Osteocyte (in vitro differentiated cells): ENCODE results near the gene VPS4B. TPM values are rescaled to one million over a fixed set of nuclear protein-coding genes. Genes with fewer than 3 reads are reported as not detected.
A peak's percentile ranks its signal among the peaks of the same experiment; 100 is the strongest.

Source experiments
- DNase-seq: peaks from one replicate; pipeline ENCODE4 v3.0.0; 2021; ENCODE audit warnings: mixed read lengths; ENCODE audit not compliant: unreplicated experiment; ENCODE audit errors: extremely low spot score
- H3K27ac Mint-ChIP-seq: one replicate; pipeline ENCODE4 v1.8.0; 2021; ENCODE audit warnings: mild to moderate bottlenecking, mixed read lengths; ENCODE audit not compliant: unreplicated experiment
- H3K27me3 Mint-ChIP-seq: one replicate; pipeline ENCODE4 v1.8.0; 2021; ENCODE audit warnings: mixed read lengths; ENCODE audit not compliant: unreplicated experiment
- H3K36me3 Mint-ChIP-seq: one replicate; pipeline ENCODE4 v1.8.0; 2021; ENCODE audit warnings: mixed read lengths; ENCODE audit not compliant: unreplicated experiment
- H3K4me1 Mint-ChIP-seq: one replicate; pipeline ENCODE4 v1.8.0; 2021; ENCODE audit warnings: mixed read lengths; ENCODE audit not compliant: unreplicated experiment
- H3K4me3 Mint-ChIP-seq: one replicate; pipeline ENCODE4 v1.8.0; 2021; ENCODE audit warnings: mild to moderate bottlenecking, moderate library complexity, mixed read lengths; ENCODE audit not compliant: unreplicated experiment
- H3K9me3 Mint-ChIP-seq: one replicate; pipeline ENCODE4 v1.8.0; 2021; ENCODE audit warnings: mixed read lengths; ENCODE audit not compliant: unreplicated experiment
- total RNA-seq: library from RNA; stranded (reverse); gene quantifications from 2 replicates; pipeline ENCODE4 v1.2.1, GENCODE V29; 2021
- TF ChIP-seq, protein P1 (sequence below): fragments of 200-600 bp; sonication (generic); IDR thresholded peaks from 2 replicates; pipeline ENCODE4 v1.5.0; 2021; ENCODE audit warnings: antibody characterized with exemption, mild to moderate bottlenecking, moderate library complexity

The VPS4B gene
- total RNA-seq, 1 donor from 2014 or later, result 59.1 TPM

DNA sequence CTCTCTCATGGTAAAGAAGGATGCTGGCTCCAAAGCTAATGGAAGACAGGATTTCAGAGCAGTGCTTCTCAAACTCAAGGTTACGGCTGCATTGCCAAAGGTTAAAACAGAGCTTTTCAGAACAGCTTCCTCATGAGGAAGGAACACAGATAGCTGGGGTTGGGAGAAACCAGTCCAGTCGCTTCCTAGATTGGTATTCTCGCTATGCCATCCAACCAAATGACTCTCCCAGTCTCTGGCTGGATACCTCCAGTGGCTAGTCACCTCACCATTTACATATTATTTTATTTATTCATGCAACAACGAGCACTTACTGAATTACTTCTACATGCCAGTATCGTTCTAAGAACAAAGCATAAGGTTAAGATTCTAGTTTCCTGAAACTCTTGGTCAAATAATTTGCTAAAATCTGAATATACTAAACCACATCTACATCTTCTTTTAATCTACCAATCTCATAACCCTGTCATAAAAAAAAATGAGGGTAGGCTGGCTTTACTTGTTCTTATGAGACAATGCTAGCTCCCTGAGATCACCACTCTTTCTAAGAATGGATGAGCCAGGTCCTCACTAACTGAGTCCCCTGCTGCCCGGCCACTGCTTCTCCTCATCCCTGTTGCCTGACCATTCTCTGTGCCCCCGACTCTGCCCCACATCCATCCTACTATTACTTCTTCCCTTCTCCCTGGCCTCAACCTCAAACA lies 75.6 kb downstream of the VPS4B start:
- no peak overlapping the region for H3K4me3 Mint-ChIP-seq
- TF ChIP-seq, protein P1, sequence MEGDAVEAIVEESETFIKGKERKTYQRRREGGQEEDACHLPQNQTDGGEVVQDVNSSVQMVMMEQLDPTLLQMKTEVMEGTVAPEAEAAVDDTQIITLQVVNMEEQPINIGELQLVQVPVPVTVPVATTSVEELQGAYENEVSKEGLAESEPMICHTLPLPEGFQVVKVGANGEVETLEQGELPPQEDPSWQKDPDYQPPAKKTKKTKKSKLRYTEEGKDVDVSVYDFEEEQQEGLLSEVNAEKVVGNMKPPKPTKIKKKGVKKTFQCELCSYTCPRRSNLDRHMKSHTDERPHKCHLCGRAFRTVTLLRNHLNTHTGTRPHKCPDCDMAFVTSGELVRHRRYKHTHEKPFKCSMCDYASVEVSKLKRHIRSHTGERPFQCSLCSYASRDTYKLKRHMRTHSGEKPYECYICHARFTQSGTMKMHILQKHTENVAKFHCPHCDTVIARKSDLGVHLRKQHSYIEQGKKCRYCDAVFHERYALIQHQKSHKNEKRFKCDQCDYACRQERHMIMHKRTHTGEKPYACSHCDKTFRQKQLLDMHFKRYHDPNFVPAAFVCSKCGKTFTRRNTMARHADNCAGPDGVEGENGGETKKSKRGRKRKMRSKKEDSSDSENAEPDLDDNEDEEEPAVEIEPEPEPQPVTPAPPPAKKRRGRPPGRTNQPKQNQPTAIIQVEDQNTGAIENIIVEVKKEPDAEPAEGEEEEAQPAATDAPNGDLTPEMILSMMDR, result no peak
- peaks cover 2% of the 10 kb centered on the region for H3K4me1 Mint-ChIP-seq
- H3K27me3 Mint-ChIP-seq, result no peaks in the 10 kb centered on the region
- H3K27ac Mint-ChIP-seq, result peak overlapping the region; percentile 2
- H3K36me3 Mint-ChIP-seq, result peaks cover 45% of the 10 kb centered on the region
- no peaks in the 10 kb centered on the region for H3K9me3 Mint-ChIP-seq
- no peak for DNase-seq

DNA sequence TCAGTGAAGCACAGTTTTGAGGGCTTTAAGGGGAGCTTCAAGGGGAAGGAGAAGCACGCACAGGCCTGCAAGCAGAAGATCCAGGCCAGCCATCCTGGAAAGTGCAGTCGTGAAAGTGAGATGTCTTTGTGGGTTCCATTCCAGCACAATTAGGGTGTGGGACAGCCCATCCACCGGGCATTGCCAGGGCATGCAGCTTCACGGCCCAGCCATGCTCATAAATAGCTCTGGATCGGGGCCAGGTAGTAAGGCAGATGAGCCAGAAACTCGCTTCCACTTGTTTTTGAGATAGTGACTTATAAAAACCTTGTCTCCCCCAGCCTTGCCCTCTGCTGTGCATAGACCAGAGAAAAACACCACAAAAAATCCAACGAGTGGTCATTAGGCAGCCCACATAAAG lies 76.2 kb downstream of the VPS4B start:
- Mint-ChIP-seq H3K4me1 (peaks cover 2% of the 10 kb centered on the region), H3K27me3 (no peaks in the 10 kb centered on the region), H3K36me3 (peaks cover 50% of the 10 kb centered on the region), H3K9me3 (no peaks in the 10 kb centered on the region), H3K27ac (no peak overlapping the region), H3K4me3 (no peak overlapping the region)
- TF ChIP-seq, protein P1, result no peak
- no peak for DNase-seq

DNA sequence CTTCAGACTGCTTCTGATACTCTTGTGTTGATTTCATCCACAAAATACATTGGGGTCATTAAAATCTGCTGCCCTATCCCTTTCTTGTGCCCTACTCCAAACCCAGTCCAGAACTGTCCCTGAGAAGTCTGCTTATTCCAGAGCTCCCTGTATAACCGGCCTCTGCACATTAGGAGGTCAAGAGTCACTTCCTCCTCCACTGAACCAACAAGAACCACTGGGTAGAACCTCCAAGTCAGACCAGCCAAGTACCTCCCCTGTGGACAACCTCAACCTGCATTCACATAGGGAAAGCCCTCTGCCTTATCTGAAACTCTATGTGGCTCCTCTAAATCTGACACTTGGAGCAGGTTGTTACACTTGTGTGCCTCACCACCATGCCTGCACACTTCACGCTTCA lies 77.4 kb downstream of the VPS4B start:
- H3K36me3 Mint-ChIP-seq, result peaks cover 51% of the 10 kb centered on the region
- DNase-seq, result no peak
- no peak overlapping the region for H3K4me3 Mint-ChIP-seq
- no peaks in the 10 kb centered on the region for H3K9me3 Mint-ChIP-seq
- no peaks in the 10 kb centered on the region for H3K27me3 Mint-ChIP-seq
- TF ChIP-seq, protein P1, result no peak
- H3K4me1 Mint-ChIP-seq, result peaks cover 2% of the 10 kb centered on the region
- H3K27ac Mint-ChIP-seq, result no peak overlapping the region

DNA sequence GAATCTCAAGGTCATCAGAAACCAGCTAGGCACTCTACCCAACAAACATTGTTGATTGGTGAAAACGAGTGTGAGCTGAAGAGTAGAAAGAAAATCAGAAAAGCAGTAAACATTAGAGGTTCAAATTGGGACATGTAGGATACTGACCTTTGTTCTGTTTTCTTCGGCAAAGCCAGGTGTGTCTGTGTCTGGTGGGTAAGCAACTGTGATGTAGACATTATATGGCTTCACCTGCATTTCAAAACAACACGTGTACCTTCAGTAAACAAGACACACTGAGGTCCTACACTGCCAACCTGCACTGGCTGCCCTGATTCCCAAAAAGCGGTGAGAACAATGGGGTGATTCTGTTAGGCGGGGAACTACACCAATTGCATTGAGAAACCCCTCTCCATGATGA lies 78.0 kb downstream of the VPS4B start:
- Mint-ChIP-seq H3K9me3 (no peaks in the 10 kb centered on the region), H3K27me3 (no peaks in the 10 kb centered on the region), H3K36me3 (peaks cover 52% of the 10 kb centered on the region), H3K4me3 (no peak overlapping the region), H3K4me1 (peaks cover 2% of the 10 kb centered on the region), H3K27ac (no peak overlapping the region)
- TF ChIP-seq, protein P1, result no peak
- DNase-seq, result no peak

DNA sequence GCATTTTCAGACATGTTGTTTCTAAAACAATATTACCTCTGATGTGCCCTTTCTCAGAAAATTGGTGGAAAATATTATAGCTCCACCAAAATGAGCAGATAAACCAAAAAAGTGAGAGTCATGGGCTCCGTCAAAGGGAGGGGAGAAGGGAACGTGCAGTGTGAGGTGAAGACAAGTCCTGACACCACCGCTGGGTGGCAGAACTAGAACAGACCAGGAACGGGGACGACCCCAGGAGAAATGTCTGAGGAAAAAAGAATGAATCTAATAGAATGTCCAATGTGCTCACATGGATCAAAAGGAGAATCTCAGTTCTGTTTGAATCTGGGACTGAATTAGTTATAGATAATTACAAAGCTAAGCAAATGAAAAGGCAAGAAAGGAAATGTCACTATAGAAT lies 80.1 kb downstream of the VPS4B start:
- no peak for DNase-seq
- H3K4me1 Mint-ChIP-seq, result peaks cover 2% of the 10 kb centered on the region
- TF ChIP-seq, protein P1, result peak; percentile 67
- H3K9me3 Mint-ChIP-seq, result no peaks in the 10 kb centered on the region
- no peak overlapping the region for H3K27ac Mint-ChIP-seq
- peaks cover 55% of the 10 kb centered on the region for H3K36me3 Mint-ChIP-seq
- H3K4me3 Mint-ChIP-seq, result no peak overlapping the region
- H3K27me3 Mint-ChIP-seq, result no peaks in the 10 kb centered on the region
